HG02678 (cell line): Measurements from ENCODE around the gene ALDH5A1.

Source experiments
- ATAC-seq: cut with Tn5 transposase; IDR thresholded peaks from one replicate; pipeline ENCODE4 v1.9.1; 2021; ENCODE audit warnings: mild to moderate bottlenecking, moderate library complexity; ENCODE audit not compliant: unreplicated experiment

Gene ALDH5A1

GRCh38 chr6:24494821-24495795 is at the start of gene ALDH5A1:
ALDH5A1 (plus strand) TSS chr6:24494969; CDS start chr6:24494997, 28 bp downstream.
- ATAC-seq, result peak; percentile 64

GRCh38 chr6:24445704-24446103 is 49.1 kb upstream of the ALDH5A1 start:
- no peak for ATAC-seq

GRCh38 chr6:24446670-24447069 is 48.1 kb upstream of the ALDH5A1 start:
- no peak for ATAC-seq

- ATAC-seq, result no peak
Observed at GRCh38 chr6:24448396-24448795, 46.4 kb upstream of the ALDH5A1 start.

GRCh38 chr6:24448828-24449525 is 45.8 kb upstream of the ALDH5A1 start:
- ATAC-seq, result no peak

- ATAC-seq, result no peak
Observed at GRCh38 chr6:24451581-24452388, 43.0 kb upstream of the ALDH5A1 start.

GRCh38 chr6:24453921-24454320 is 40.8 kb upstream of the ALDH5A1 start:
- no peak for ATAC-seq

GRCh38 chr6:24454452-24454851 is 40.3 kb upstream of the ALDH5A1 start:
- ATAC-seq, result no peak

GRCh38 chr6:24455061-24455460 is 39.7 kb upstream of the ALDH5A1 start:
- no peak for ATAC-seq

GRCh38 chr6:24458134-24458533 is 36.6 kb upstream of the ALDH5A1 start:
- no peak for ATAC-seq

GRCh38 chr6:24458941-24459340 is 35.8 kb upstream of the ALDH5A1 start:
- ATAC-seq, result no peak

GRCh38 chr6:24460966-24461365 is 33.8 kb upstream of the ALDH5A1 start:
- no peak for ATAC-seq

- ATAC-seq, result no peak
Observed at GRCh38 chr6:24464253-24465038, 30.3 kb upstream of the ALDH5A1 start.

GRCh38 chr6:24469811-24470210 is 25.0 kb upstream of the ALDH5A1 start:
- no peak for ATAC-seq

- ATAC-seq, result no peak
Observed at GRCh38 chr6:24472181-24472580, 22.6 kb upstream of the ALDH5A1 start.

GRCh38 chr6:24476631-24477030 is 18.1 kb upstream of the ALDH5A1 start:
- ATAC-seq, result no peak

GRCh38 chr6:24477070-24477469 is 17.7 kb upstream of the ALDH5A1 start:
- ATAC-seq, result no peak

- no peak for ATAC-seq
Observed at GRCh38 chr6:24478903-24479302, 15.9 kb upstream of the ALDH5A1 start.

- no peak for ATAC-seq
Observed at GRCh38 chr6:24480705-24481104, 14.1 kb upstream of the ALDH5A1 start.

GRCh38 chr6:24481449-24481848 is 13.3 kb upstream of the ALDH5A1 start:
- no peak for ATAC-seq
